ENCODE measurements around the gene ARRB1. TPM values are rescaled to one million over a fixed set of nuclear protein-coding genes. Genes with fewer than 3 reads are reported as not detected.

ARRB1 gene
- total and polyA plus RNA-seq, 2 of the 13 experiments (the other 11 are each of a cell fraction or from before 2014, with no cell fraction given): 22.5 to 35.7 TPM

GRCh38 chr11:75384438-75385080 lies 33.1 kb upstream of the ARRB1 start (continued):
- TF ChIP-seq, protein P1, sequence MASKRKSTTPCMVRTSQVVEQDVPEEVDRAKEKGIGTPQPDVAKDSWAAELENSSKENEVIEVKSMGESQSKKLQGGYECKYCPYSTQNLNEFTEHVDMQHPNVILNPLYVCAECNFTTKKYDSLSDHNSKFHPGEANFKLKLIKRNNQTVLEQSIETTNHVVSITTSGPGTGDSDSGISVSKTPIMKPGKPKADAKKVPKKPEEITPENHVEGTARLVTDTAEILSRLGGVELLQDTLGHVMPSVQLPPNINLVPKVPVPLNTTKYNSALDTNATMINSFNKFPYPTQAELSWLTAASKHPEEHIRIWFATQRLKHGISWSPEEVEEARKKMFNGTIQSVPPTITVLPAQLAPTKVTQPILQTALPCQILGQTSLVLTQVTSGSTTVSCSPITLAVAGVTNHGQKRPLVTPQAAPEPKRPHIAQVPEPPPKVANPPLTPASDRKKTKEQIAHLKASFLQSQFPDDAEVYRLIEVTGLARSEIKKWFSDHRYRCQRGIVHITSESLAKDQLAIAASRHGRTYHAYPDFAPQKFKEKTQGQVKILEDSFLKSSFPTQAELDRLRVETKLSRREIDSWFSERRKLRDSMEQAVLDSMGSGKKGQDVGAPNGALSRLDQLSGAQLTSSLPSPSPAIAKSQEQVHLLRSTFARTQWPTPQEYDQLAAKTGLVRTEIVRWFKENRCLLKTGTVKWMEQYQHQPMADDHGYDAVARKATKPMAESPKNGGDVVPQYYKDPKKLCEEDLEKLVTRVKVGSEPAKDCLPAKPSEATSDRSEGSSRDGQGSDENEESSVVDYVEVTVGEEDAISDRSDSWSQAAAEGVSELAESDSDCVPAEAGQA (IDR thresholded peaks at IDR 0.05; ENCODE audit: low read depth): no peak
- TF ChIP-seq, protein P1 (CRISPR knock-in tag; IDR thresholded peaks at IDR 0.05; ENCODE audit: borderline replicate concordance): no peak
- TF ChIP-seq FUBP1 (CRISPR knock-in tag; IDR thresholded peaks at IDR 0.05; ENCODE audit: borderline replicate concordance) (no peak), GLMP (CRISPR knock-in tag; IDR thresholded peaks at IDR 0.05; ENCODE audit: borderline replicate concordance) (no peak), ZNF790 (CRISPR knock-in tag; IDR thresholded peaks at IDR 0.05; ENCODE audit: borderline replicate concordance) (no peak), ZMYM4 (CRISPR knock-in tag; IDR thresholded peaks at IDR 0.05) (no peak), AKNA (CRISPR knock-in tag; IDR thresholded peaks at IDR 0.05; ENCODE audit: borderline replicate concordance) (no peak), TBX2 (CRISPR knock-in tag; IDR thresholded peaks at IDR 0.05; ENCODE audit: borderline replicate concordance) (no peak)
- TF ChIP-seq, protein P2, sequence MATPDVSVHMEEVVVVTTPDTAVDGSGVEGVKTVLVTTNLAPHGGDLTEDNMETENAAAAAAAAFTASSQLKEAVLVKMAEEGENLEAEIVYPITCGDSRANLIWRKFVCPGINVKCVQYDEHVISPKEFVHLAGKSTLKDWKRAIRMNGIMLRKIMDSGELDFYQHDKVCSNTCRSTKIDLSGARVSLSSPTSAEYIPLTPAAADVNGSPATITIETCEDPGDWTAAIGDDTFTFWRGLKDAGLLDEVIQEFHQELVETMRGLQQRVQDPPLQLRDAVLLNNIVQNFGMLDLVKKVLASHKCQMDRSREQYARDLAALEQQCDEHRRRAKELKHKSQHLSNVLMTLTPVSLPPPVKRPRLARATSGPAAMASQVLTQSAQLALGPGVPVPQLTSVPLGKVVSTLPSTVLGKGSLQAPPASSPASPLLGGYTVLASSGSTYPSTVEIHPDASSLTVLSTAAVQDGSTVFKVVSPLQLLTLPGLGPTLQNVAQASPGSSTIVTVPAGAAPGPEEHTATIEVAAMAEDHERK (CRISPR knock-in tag; IDR thresholded peaks at IDR 0.05; ENCODE audit: low read depth): no peak
